Measurements from ENCODE around the gene IL17RC.
"Not testable (repeated sequence)": the region's sequence is repeated elsewhere in the genome, so short reads cannot be mapped to it uniquely, and the experiment has no call there.

IL17RC gene, protein sequence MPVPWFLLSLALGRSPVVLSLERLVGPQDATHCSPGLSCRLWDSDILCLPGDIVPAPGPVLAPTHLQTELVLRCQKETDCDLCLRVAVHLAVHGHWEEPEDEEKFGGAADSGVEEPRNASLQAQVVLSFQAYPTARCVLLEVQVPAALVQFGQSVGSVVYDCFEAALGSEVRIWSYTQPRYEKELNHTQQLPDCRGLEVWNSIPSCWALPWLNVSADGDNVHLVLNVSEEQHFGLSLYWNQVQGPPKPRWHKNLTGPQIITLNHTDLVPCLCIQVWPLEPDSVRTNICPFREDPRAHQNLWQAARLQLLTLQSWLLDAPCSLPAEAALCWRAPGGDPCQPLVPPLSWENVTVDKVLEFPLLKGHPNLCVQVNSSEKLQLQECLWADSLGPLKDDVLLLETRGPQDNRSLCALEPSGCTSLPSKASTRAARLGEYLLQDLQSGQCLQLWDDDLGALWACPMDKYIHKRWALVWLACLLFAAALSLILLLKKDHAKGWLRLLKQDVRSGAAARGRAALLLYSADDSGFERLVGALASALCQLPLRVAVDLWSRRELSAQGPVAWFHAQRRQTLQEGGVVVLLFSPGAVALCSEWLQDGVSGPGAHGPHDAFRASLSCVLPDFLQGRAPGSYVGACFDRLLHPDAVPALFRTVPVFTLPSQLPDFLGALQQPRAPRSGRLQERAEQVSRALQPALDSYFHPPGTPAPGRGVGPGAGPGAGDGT

GRCh38 chr3:9916734-9917680 lies at the start of gene IL17RC:
Gene IL17RC (plus strand): TSS chr3:9917098. CDS start chr3:9917316, 218 bp downstream.
- DNase-seq, result no peak

DNA sequence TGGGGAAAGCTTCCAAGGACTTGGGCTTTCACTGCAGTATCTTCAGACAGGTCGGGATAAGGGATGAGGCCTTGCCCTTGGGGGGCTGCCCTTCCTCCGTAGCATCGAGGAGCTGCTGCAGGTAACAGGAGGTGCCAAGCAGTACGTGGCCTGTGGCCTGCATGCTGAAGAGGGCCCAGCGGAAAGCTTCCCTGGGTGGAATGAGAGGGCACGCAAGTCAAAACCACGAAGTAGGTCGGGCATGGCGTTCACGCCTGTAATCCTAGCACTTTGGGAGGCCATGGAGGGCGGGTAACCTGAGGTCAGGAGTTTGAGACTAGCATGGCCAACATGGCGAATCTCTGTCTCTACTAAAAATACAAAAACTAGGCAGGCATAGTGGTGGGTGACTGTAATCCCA lies 49.8 kb upstream of the IL17RC start:
- no peak for DNase-seq

DNA sequence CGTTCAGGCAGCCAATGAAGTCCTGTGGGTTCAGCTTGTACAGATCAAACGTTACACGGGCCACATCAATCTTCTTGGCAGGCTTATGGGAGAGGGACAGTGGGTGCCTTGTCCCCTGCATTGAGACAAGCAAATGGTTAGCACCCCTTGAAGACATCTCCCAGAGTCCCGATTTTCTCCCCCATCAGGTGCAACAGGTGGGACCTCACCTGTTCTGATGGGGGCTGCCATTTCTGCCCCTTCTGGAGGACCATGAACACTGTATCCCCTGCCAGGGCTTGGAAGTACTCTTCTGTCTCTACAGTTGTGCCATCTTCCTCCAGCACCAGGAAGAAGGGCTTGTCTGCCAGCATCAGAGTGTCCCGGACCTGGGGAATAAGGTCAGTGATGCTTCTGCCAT lies 46.9 kb upstream of the IL17RC start:
- no peak for DNase-seq

GRCh38 chr3:9870978-9871377 lies 45.9 kb upstream of the IL17RC start:
- no peak for DNase-seq

GRCh38 chr3:9872067-9872466 lies 44.8 kb upstream of the IL17RC start:
- DNase-seq, result not testable (repeated sequence)

GRCh38 chr3:9875448-9875847 lies 41.5 kb upstream of the IL17RC start:
- DNase-seq, result no peak

DNA sequence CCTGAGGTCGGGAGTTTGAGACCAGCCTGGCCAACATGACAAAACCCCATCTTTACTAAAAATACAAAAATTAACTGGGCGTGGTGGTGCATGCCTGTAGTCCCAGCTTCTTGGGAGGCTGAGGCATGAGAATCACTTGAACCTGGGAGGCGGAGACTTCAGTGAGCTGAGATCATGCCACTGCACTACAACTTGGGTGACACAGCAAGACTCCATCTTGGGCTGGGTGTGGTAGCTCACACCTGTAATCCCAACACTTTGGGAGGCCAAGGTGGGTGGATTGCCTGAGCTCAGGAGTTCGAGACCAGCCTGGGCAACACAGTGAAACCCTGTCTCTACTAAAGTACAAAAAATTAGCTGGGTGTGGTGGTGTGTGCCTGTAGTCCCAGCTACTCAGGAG lies 40.6 kb upstream of the IL17RC start:
- not testable (repeated sequence) for DNase-seq

DNA sequence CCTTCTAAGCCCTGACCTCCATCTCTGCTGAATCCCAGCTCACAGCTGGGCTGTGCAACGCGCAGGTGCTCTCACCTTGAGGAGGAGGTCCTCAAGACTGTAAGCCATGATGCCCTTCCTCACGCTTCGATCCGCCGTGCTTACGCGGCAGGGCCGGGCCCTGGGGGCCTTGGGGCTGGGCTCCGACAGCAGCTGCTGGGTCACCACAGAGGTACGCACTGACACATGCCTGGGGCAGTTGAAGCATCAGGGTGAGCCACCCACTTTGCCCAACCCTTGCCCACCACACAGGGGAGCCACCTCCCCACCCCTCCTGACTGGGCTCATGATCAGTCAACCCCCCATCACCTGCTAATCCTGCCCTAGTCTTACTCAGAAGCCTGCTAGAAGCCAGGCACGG lies 39.9 kb upstream of the IL17RC start:
- no peak for DNase-seq

- no peak for DNase-seq
Observed at GRCh38 chr3:9878700-9879099, 38.2 kb upstream of the IL17RC start.

DNA sequence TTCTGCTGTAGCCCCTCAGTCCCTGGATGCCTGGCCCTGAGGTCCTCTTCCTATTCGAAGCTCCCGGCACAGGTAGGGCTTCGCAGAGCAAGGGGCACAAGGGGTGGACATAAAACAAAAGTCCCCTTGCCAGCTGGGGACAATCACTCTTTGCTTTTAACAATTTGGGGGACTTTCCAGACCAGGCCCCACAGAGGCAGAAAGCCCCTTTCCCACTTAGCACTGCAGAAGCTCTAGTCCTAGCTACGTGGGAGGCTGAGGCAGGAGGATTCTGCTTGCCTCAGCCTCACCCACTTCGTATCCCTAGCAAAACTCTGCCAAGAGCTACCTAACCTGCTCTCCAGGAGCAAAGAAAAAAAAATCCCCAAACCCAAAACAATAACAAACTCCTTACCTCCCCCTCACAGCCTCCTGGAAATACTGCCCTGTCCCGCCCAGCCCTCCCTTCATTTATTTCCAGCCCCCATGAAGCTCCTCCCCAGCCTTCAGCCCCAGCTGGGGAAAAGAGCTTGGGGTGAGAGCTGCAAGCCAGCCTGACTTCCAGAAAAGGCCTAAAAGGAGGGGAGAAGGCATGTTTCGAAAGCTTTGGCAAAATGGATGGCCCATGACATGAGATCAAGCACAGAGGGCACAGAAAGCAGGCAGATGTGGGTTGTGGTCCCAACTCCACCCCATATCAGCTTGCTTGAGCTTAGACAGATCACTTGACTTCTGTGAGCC lies 36.9 kb upstream of the IL17RC start, which contains the start of gene CIDEC:
TSS of gene CIDEC (minus strand) at position 424 of the 720 bp plus-strand sequence. CDS start 1,767 bp downstream, outside the sequence.
- DNase-seq, result no peak

GRCh38 chr3:9881441-9881840 lies 35.5 kb upstream of the IL17RC start:
- no peak for DNase-seq

GRCh38 chr3:9883706-9884554 lies 33.0 kb upstream of the IL17RC start:
- DNase-seq, result no peak

- no peak for DNase-seq
Observed at GRCh38 chr3:9884555-9885165, 32.2 kb upstream of the IL17RC start.

- DNase-seq, result no peak
Observed at GRCh38 chr3:9886328-9886727, 30.6 kb upstream of the IL17RC start.

DNA sequence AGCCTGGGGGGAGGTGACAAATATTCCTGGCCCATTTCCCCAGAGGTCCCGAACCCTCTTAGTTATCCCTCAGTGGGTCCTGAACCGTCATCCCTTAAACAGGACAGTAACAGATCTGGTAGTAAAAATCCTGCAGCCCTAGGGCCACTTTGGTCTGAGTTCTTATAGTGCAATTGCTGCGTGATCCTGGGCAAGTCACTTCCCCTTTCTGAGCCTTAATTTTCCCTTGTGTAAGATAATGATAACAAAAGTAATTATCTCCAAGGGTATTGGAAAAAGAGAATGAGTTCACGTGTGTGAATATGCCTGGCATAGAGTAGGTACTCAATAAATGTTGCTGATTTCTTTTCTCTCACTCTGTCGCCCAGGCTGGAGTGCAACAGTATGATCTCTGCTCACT lies 29.4 kb upstream of the IL17RC start:
- DNase-seq, result no peak

GRCh38 chr3:9888540-9888939 lies 28.4 kb upstream of the IL17RC start:
- no peak for DNase-seq

DNA sequence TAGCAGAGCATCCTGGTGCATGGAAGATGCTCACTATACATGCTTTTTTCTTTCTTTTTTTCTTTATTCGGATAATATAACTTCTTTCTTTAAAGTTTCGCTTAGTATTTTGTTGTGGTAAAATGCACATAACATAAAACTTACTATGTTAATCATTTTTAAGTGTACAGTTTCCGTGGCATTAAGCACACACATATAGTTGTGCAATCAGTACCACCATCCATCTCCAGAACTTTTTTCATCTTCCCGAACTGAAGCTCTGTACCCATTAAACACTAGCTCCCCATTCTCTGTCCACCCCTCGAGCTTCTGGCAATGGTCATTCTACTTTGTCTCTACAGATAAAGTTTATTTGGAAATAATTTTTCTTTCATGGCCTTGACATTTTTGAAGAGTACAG lies 27.5 kb upstream of the IL17RC start:
- DNase-seq, result no peak

- peak; percentile 88 for DNase-seq
Observed at GRCh38 chr3:9890249-9891071, 26.4 kb upstream of the IL17RC start, which contains the start of gene JAGN1. Gene JAGN1 (plus strand): TSS chr3:9890610. CDS start chr3:9890723, 113 bp downstream.

DNA sequence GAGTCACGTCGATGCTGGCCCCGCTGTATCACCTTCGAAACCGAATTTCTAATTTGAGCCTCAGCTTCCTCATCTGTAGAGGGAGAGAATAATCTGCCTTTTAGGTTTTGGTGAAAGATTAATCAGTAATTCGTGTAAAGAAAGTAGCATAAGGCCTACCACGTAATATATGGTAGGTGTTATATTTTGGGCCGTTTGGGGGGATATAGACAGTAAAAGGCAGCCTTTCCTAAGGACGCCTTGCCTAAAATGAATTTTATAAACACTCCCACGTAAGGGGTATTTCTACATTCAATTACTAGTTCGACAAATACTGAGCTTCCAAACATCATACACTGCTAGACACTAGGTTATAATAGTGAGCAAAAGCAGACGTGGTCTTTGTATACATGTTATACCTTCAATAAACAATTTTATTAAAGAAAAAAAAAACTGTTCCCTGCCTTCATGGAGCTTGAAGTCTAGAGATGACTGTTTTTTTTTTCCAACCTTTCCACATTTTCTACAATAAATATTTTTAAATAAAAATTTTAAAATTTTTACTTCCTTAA lies 25.8 kb upstream of the IL17RC start:
- DNase-seq, result no peak

DNA sequence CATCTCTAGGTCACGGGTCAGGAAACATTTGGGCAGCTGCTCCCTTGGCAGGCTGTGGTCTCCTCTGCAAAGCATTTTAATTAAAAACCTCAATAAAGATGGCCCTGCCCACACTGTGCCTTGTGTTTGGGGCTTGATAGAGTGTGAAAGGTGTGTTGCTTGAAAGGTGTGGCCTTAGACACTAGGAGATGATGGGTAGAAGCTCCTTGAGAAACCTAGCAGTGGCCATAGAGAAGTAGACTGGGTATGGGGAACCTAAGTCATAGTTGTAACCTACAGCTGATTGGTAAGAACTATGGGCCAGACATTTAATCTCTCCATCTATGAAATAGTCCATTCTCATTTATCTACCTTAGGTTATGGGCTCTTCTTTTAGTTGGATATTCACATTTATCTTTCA lies 23.2 kb upstream of the IL17RC start:
- DNase-seq, result no peak
